ENCODE measurements around the gene SSMEM1.
"Not testable (repeated sequence)": the region's sequence is repeated elsewhere in the genome, so short reads cannot be mapped to it uniquely, and the experiment has no call there.

- TF ChIP-seq POLR2A (IDR thresholded peaks at IDR 0.05; ENCODE audit: low read depth, low read length); POLR2AphosphoS5 (IDR thresholded peaks at IDR 0.05; ENCODE audit: low read depth, low read length); TAF1 (IDR thresholded peaks at IDR 0.05; ENCODE audit: borderline replicate concordance, low read depth, low read length): not testable (repeated sequence)
Measured at GRCh38 chr7:130184349-130184748, 23.3 kb upstream of the SSMEM1 start.
